Left hindlimb (tissue), 1 donor: ENCODE results near the gene NAA35.

Experiments
- DNase-seq: peaks from one replicate; pipeline ENCODE4 v3.0.0-alpha.2; 2018

Gene NAA35

DNA sequence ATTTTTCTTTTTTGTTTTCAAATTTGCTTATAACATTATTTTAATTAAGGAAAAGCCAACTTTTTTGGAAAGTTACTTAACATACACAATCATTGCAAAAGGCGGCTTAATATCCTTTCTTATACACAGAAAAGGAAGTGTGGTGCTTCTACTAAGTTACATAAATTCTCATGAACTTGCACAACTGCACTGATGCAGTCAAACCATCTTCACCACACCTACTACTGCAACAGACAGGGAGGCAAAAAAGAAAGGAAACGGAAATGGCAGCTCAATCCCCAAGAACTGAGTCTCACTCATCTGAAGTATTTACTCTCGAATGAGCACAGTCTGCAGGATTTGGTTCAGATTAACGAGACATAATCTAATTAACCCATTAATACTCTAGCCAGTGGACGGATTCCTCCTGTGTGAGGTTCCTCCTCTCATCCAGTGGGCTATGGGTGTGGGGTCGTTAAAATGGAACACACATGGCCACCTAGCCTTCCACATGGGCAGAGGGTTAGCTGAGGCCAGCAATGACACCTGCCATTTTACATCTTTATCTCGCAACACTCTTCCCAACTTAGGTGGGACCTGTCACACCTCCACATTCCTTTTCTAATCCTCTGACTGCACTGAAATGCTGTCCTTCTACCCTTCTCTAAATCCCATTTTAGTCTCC is 128.4 kb downstream of the NAA35 start:
- no peak for DNase-seq
